Osteocyte (in vitro differentiated cells): ENCODE results near the gene MXD3. TPM values are rescaled to one million over a fixed set of nuclear protein-coding genes. Genes with fewer than 3 reads are reported as not detected.

ENCODE experiments used
- DNase-seq: peaks from one replicate; pipeline ENCODE4 v3.0.0; 2021; ENCODE audit warnings: mixed read lengths; ENCODE audit not compliant: unreplicated experiment; ENCODE audit errors: extremely low spot score
- H3K27ac Mint-ChIP-seq: one replicate; pipeline ENCODE4 v1.8.0; 2021; ENCODE audit warnings: mild to moderate bottlenecking, mixed read lengths; ENCODE audit not compliant: unreplicated experiment
- H3K27me3 Mint-ChIP-seq: one replicate; pipeline ENCODE4 v1.8.0; 2021; ENCODE audit warnings: mixed read lengths; ENCODE audit not compliant: unreplicated experiment
- H3K36me3 Mint-ChIP-seq: one replicate; pipeline ENCODE4 v1.8.0; 2021; ENCODE audit warnings: mixed read lengths; ENCODE audit not compliant: unreplicated experiment
- H3K4me1 Mint-ChIP-seq: one replicate; pipeline ENCODE4 v1.8.0; 2021; ENCODE audit warnings: mixed read lengths; ENCODE audit not compliant: unreplicated experiment
- H3K4me3 Mint-ChIP-seq: one replicate; pipeline ENCODE4 v1.8.0; 2021; ENCODE audit warnings: mild to moderate bottlenecking, moderate library complexity, mixed read lengths; ENCODE audit not compliant: unreplicated experiment
- H3K9me3 Mint-ChIP-seq: one replicate; pipeline ENCODE4 v1.8.0; 2021; ENCODE audit warnings: mixed read lengths; ENCODE audit not compliant: unreplicated experiment
- total RNA-seq: library from RNA; stranded (reverse); gene quantifications from 2 replicates; pipeline ENCODE4 v1.2.1, GENCODE V29; 2021
- TF ChIP-seq, protein P1 (sequence below): fragments of 200-600 bp; sonication (generic); IDR thresholded peaks from 2 replicates; pipeline ENCODE4 v1.5.0; 2021; ENCODE audit warnings: antibody characterized with exemption, mild to moderate bottlenecking, moderate library complexity

MXD3 gene
- total RNA-seq, 1 donor from 2014 or later = 11.1 TPM

GRCh38 chr5:177290816-177291596 is 20.7 kb downstream of the MXD3 start:
- no peak overlapping the region for H3K27ac Mint-ChIP-seq
- DNase-seq = no peak
- TF ChIP-seq, protein P1, sequence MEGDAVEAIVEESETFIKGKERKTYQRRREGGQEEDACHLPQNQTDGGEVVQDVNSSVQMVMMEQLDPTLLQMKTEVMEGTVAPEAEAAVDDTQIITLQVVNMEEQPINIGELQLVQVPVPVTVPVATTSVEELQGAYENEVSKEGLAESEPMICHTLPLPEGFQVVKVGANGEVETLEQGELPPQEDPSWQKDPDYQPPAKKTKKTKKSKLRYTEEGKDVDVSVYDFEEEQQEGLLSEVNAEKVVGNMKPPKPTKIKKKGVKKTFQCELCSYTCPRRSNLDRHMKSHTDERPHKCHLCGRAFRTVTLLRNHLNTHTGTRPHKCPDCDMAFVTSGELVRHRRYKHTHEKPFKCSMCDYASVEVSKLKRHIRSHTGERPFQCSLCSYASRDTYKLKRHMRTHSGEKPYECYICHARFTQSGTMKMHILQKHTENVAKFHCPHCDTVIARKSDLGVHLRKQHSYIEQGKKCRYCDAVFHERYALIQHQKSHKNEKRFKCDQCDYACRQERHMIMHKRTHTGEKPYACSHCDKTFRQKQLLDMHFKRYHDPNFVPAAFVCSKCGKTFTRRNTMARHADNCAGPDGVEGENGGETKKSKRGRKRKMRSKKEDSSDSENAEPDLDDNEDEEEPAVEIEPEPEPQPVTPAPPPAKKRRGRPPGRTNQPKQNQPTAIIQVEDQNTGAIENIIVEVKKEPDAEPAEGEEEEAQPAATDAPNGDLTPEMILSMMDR = no peak
- H3K4me1 Mint-ChIP-seq = no peaks in the 10 kb centered on the region
- no peaks in the 10 kb centered on the region for H3K27me3 Mint-ChIP-seq
- H3K4me3 Mint-ChIP-seq = no peak overlapping the region
- no peaks in the 10 kb centered on the region for H3K9me3 Mint-ChIP-seq
- H3K36me3 Mint-ChIP-seq = peaks cover 46% of the 10 kb centered on the region

GRCh38 chr5:177288191-177288590 is 23.5 kb downstream of the MXD3 start:
- no peaks in the 10 kb centered on the region for H3K27me3 Mint-ChIP-seq
- peaks cover 51% of the 10 kb centered on the region for H3K36me3 Mint-ChIP-seq
- no peaks in the 10 kb centered on the region for H3K9me3 Mint-ChIP-seq
- no peak overlapping the region for H3K4me3 Mint-ChIP-seq
- TF ChIP-seq, protein P1 = no peak
- no peak for DNase-seq
- H3K4me1 Mint-ChIP-seq = no peaks in the 10 kb centered on the region
- H3K27ac Mint-ChIP-seq = no peak overlapping the region

GRCh38 chr5:177276886-177277285 is 34.8 kb downstream of the MXD3 start:
- Mint-ChIP-seq H3K4me3 (no peak overlapping the region), H3K9me3 (no peaks in the 10 kb centered on the region), H3K27me3 (no peaks in the 10 kb centered on the region), H3K4me1 (no peaks in the 10 kb centered on the region), H3K36me3 (peaks cover 37% of the 10 kb centered on the region), H3K27ac (no peak overlapping the region)
- TF ChIP-seq, protein P1 = no peak
- no peak for DNase-seq

DNA sequence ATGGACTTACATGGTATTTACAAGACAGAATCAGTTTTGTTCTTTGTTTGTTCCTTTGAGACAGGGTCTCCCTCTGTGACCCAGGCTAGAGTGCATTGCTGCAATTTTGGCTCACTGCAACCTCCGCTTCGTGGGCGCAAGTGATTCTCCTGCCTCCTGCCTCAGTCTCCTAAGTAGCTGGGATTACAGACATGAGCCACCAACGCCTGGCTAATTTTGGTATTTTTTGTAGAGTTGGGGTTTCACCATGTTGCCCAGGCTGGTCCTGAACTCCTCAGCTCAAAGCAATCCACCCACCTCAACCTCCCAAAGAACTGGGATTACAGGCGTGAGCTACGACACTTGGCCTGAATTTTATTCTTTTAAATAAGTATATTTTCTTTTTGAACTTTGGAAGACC is 35.8 kb downstream of the MXD3 start:
- Mint-ChIP-seq H3K27ac (no peak overlapping the region), H3K4me1 (no peaks in the 10 kb centered on the region), H3K36me3 (peaks cover 34% of the 10 kb centered on the region), H3K9me3 (no peaks in the 10 kb centered on the region), H3K4me3 (no peak overlapping the region), H3K27me3 (no peaks in the 10 kb centered on the region)
- no peak for DNase-seq
- TF ChIP-seq, protein P1 = no peak

DNA sequence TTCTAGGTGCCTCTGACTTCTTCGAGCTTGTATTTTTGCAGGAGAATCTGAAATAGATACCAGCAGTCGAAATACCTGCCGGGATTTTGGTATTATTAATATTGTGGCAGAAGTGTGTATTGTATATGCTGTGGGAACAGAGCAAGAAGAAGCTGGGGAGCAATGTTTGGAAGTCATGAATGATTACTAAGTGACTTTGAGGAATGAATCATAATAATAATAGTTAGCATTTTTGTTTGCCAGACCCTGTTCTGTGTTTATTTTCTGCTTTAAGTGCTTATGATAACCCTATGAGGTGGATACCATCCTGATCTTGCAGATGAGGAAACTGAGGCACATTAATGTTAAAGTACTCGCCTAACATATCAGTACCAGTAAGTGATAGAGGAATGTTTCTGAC is 40.6 kb downstream of the MXD3 start:
- Mint-ChIP-seq H3K9me3 (no peaks in the 10 kb centered on the region), H3K27ac (no peak overlapping the region)
- no peak for DNase-seq

More for the DNA sequence above, 40.6 kb downstream of the MXD3 start:
- Mint-ChIP-seq H3K4me1 (peaks cover 14% of the 10 kb centered on the region), H3K27me3 (no peaks in the 10 kb centered on the region), H3K36me3 (peaks cover 38% of the 10 kb centered on the region), H3K4me3 (no peak overlapping the region)
- TF ChIP-seq, protein P1 = no peak
